SK-N-SH (cell line): ENCODE data around the gene MYL12B. TPM values are rescaled to one million over a fixed set of nuclear protein-coding genes. Genes with fewer than 3 reads are reported as not detected.

ENCODE experiments used
- CTCF ChIA-PET: fragments of 300-600, 350-600 bp; formaldehyde crosslinking; extraction: SDS; loops from one replicate; lab custom pipeline; 2021; lab: Yijun Ruan, JAX
- POLR2A ChIA-PET: fragments of 350-600 bp; sonication (Branson Sonifier 250); formaldehyde crosslinking; extraction: SDS; loops from one replicate; lab custom pipeline; 2020; ENCODE audit warnings: antibody characterized with exemption, inconsistent platforms; lab: Yijun Ruan, JAX
- DNase-seq: peaks from one replicate; pipeline ENCODE4 v3.0.0; 2012
- H2AFZ ChIP-seq: fragments of 200-600 bp; sonication (generic); 2 replicates; pipeline ENCODE4 v1.8.1; 2016; ENCODE audit warnings: antibody characterized with exemption, mild to moderate bottlenecking, low read depth
- H3F3A ChIP-seq: fragments of 200-600 bp; sonication (generic); replicated peaks from 2 replicates; pipeline ENCODE3; 2016; ENCODE audit warnings: antibody characterized with exemption, mild to moderate bottlenecking; ENCODE audit not compliant: insufficient read depth
- H3K27ac ChIP-seq, 2 experiments: fragments of 200-500 bp in 1 of 2; fragments of 200-600 bp in 1 of 2; sonication (Bioruptor generic) in 1 of 2; sonication (generic), shearing (Covaris generic) in 1 of 2; 2 replicates each; pipeline versions ENCODE4 v1.5.1 to v1.6.1; 2014 to 2016; ENCODE audit warnings: low read depth in 2 of 2, inconsistent platforms in 1 of 2, low read length in 1 of 2, mild to moderate bottlenecking in 1 of 2, mixed read lengths in 1 of 2
- H3K27me3 ChIP-seq: fragments of 200-600 bp; sonication (generic), shearing (Covaris generic); 2 replicates; pipeline ENCODE4 v1.6.1; 2016; ENCODE audit warnings: mixed run types; ENCODE audit not compliant: insufficient read depth
- H3K36me3 ChIP-seq, 2 experiments: fragments of 200-500 bp in 1 of 2; fragments of 200-600 bp in 1 of 2; sonication (Bioruptor generic) in 1 of 2; sonication (generic) in 1 of 2; replicated peaks in 1 of 2; 2 replicates each; pipeline versions ENCODE3 to v1.5.1; 2014 to 2016; ENCODE audit warnings: low read length in 1 of 2, mild to moderate bottlenecking in 1 of 2; ENCODE audit not compliant: insufficient read depth in 2 of 2, control insufficient read depth in 1 of 2
- H3K4me1 ChIP-seq, 2 experiments: fragments of 200-500 bp in 1 of 2; fragments of 200-600 bp in 1 of 2; sonication (Bioruptor generic) in 1 of 2; sonication (generic), shearing (Covaris generic) in 1 of 2; 2 replicates each; pipeline versions ENCODE4 v1.5.1 to v1.6.1; 2014 to 2016; ENCODE audit warnings: low read depth in 1 of 2, low read length in 1 of 2, mixed run types in 1 of 2; ENCODE audit not compliant: insufficient read depth in 2 of 2, control insufficient read depth in 1 of 2
- H3K4me2 ChIP-seq: fragments of 200-600 bp; sonication (generic), shearing (Covaris generic); 2 replicates; pipeline ENCODE4 v1.6.1; 2017; ENCODE audit warnings: mixed run types
- H3K4me3 ChIP-seq, 2 experiments: fragments of 200-500 bp in 1 of 2; fragments of 200-600 bp in 1 of 2; sonication (Bioruptor generic) in 1 of 2; sonication (generic), shearing (Covaris generic) in 1 of 2; 2 replicates each; pipeline versions ENCODE4 v1.5.1 to v1.8.1; 2014 to 2016; ENCODE audit warnings: low read depth in 2 of 2, inconsistent platforms in 1 of 2, low read length in 1 of 2, mild to moderate bottlenecking in 1 of 2, mixed read lengths in 1 of 2, moderate library complexity in 1 of 2
- H3K79me2 ChIP-seq: fragments of 200-600 bp; sonication (generic); 2 replicates; pipeline ENCODE4 v1.8.1; 2017; ENCODE audit warnings: mild to moderate bottlenecking; ENCODE audit not compliant: insufficient read depth
- H3K9ac ChIP-seq: fragments of 200-600 bp; sonication (generic); 2 replicates; pipeline ENCODE4 v1.6.1; 2017; ENCODE audit warnings: mixed run types
- H3K9me2 ChIP-seq: fragments of 200-600 bp; sonication (generic); 2 replicates; pipeline ENCODE4 v1.6.1; 2017; ENCODE audit warnings: mixed run types
- H3K9me3 ChIP-seq: fragments of 200-600 bp; sonication (generic); 2 replicates; pipeline ENCODE4 v1.6.1; 2017; ENCODE audit warnings: mixed run types, mild to moderate bottlenecking, moderate library complexity
- H4K20me1 ChIP-seq: fragments of 200-600 bp; sonication (generic); 2 replicates; pipeline ENCODE4 v1.6.1; 2017; ENCODE audit warnings: mild to moderate bottlenecking, mixed run types; ENCODE audit not compliant: insufficient read depth
- CHD2 ChIP-seq: fragments of 150-350 bp; IDR thresholded peaks from 2 replicates; pipeline ENCODE4 v1.6.1; 2018; ENCODE audit warnings: low read length; ENCODE audit not compliant: partially characterized antibody
- CTCF ChIP-seq: fragments of 200-600 bp; sonication (generic); IDR thresholded peaks from 2 replicates; pipeline ENCODE4 v1.6.1; 2017; ENCODE audit warnings: antibody characterized with exemption, mild to moderate bottlenecking, moderate library complexity
- EZH2phosphoT487 ChIP-seq: fragments of 200-600 bp; sonication (generic); IDR thresholded peaks from 2 replicates; pipeline ENCODE4 v1.6.1; 2017; ENCODE audit warnings: low read depth, mixed run types, mild to moderate bottlenecking, antibody characterized with exemption, moderate library complexity, borderline replicate concordance
- FOXJ3 ChIP-seq: sonication (generic); formaldehyde crosslinking; IDR thresholded peaks from 2 replicates; pipeline ENCODE4 v1.5.1; 2020; ENCODE audit warnings: mild to moderate bottlenecking, missing genetic modification reagents
- FOXM1 ChIP-seq: IDR thresholded peaks from 2 replicates; pipeline ENCODE4 v1.4.0; 2012; ENCODE audit warnings: low read depth, mild to moderate bottlenecking
- IRF3 ChIP-seq: fragments of 150-350 bp; IDR thresholded peaks from 2 replicates; pipeline ENCODE4 v1.6.1; 2016; ENCODE audit warnings: mild to moderate bottlenecking, low read depth, low read length
- JUND ChIP-seq: IDR thresholded peaks from 2 replicates; pipeline ENCODE4 v1.4.0; 2012
- MAX ChIP-seq: IDR thresholded peaks from 2 replicates; pipeline ENCODE4 v1.4.0; 2012; ENCODE audit warnings: low read depth
- MXI1 ChIP-seq: IDR thresholded peaks from 2 replicates; pipeline ENCODE4 v1.6.1; 2012; ENCODE audit warnings: mild to moderate bottlenecking, low read depth, low read length, improper control_type of control experiment
- PBX3 ChIP-seq: IDR thresholded peaks from 2 replicates; pipeline ENCODE4; 2012
- POLR2AphosphoS5 ChIP-seq: IDR thresholded peaks from 2 replicates; pipeline ENCODE4 v1.6.1; 2012; ENCODE audit warnings: low read depth, low read length
- REST ChIP-seq: IDR thresholded peaks from 2 replicates; pipeline ENCODE4 v1.6.1; 2012; ENCODE audit warnings: mild to moderate bottlenecking, low read depth, low read length, moderate library complexity
- SIN3A ChIP-seq: IDR thresholded peaks from 2 replicates; pipeline ENCODE4 v1.6.1; 2012; ENCODE audit warnings: low read depth, mild to moderate bottlenecking, low read length, moderate library complexity, borderline replicate concordance
- SMC3 ChIP-seq: IDR thresholded peaks from 2 replicates; pipeline ENCODE4 v1.6.1; 2012; ENCODE audit warnings: low read depth, low read length, improper control_type of control experiment
- TCF12 ChIP-seq: IDR thresholded peaks from 2 replicates; pipeline ENCODE4 v1.4.0; 2012
- USF2 ChIP-seq: fragments of 150-350 bp; IDR thresholded peaks from 2 replicates; pipeline ENCODE4 v1.6.1; 2017; ENCODE audit warnings: antibody characterized with exemption, low read length, low read depth, borderline replicate concordance
- YY1 ChIP-seq: IDR thresholded peaks from 2 replicates; pipeline ENCODE4 v1.4.0; 2012; ENCODE audit warnings: low read depth, mild to moderate bottlenecking
- WGBS: methylation state at CpG from one replicate; pipeline ENCODE4 v1.1.6; 2017; ENCODE audit warnings: low lambda C conversion rate; 5-methylcytosine and 5-hydroxymethylcytosine counted together
- polyA plus RNA-seq, 3 experiments: library from polyadenylated mRNA; depleted of rRNA; stranded (reverse); fragments of >200 nt; gene quantifications; 2 replicates each; pipeline ENCODE4 v1.2.3, GENCODE V29; 2012
- TF ChIP-seq, protein P1 (sequence below): IDR thresholded peaks from 2 replicates; pipeline ENCODE4 v1.4.0; 2012; ENCODE audit warnings: low read depth, borderline replicate concordance

The MYL12B gene
- polyA plus RNA-seq, 1 of the 3 experiments (the other 2 are of a cell fraction), result 555 TPM

DNA sequence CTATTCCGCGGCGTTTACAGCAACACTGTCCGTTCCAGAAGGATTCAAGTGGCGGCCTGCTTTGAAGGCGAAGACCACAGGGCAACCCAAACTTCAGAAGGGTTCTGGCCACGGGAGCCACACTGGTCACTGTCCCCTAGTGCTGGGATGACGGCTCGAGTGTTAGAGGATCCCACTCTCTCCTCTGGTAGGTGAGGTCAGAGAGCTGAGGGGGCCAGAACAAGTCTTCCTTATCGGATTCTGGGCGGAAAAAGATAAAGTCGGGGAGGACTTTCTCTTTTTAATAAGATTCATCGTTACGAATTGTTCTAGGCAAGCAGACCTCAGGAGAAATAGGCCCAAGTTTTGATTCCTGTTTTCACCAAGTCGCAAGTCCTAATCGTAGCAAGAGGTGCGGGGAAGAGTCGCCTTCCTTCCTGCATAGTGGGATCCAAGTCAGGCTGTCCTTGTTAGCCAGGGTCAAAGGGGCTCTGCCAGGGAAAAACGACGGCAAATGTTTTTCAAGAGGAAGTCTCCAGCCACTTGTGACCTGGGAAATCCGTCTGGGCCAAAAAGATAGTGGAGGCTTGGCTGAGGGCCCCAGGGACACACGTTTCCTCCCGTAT is 15.2 kb upstream of the MYL12B start:
- no peaks in the 10 kb centered on the region for H3K9me2 ChIP-seq
- H4K20me1 ChIP-seq, result peaks cover 12% of the 10 kb centered on the region
- 66% methylated on average over 23 of the region's 23 CpGs for WGBS
- H3K27me3 ChIP-seq, result no peaks in the 10 kb centered on the region
- H3K36me3 ChIP-seq, result peaks cover 7 to 11% of the 10 kb centered on the region in 2 experiments
- H3F3A ChIP-seq, result peaks cover 43% of the 10 kb centered on the region
- ChIA-PET CTCF (interaction anchor here (0.5 to 3.4 kb wide), 66 partner anchors 7 to 705 kb away, joined by 3 to 38 read pairs (median 5); partner anchors contain the start of genes METTL4, MYL12B, MYOM1 and NDC80), POLR2A (interaction anchor here (0.8 kb wide), 1 partner anchor 8 kb away, joined by 3 read pairs; no protein-coding TSS in a partner anchor)
- no peak for DNase-seq
- TF ChIP-seq REST (no peak), USF2 (no peak), CHD2 (no peak), SIN3A (no peak), FOXM1 (no peak), EZH2phosphoT487 (no peak), MXI1 (no peak), IRF3 (no peak), MAX (no peak), PBX3 (no peak), FOXJ3 (CRISPR knock-in tag) (no peak), JUND (no peak), TCF12 (no peak), YY1 (no peak), POLR2AphosphoS5 (no peak), CTCF (no peak), SMC3 (no peak)
- TF ChIP-seq, protein P1, sequence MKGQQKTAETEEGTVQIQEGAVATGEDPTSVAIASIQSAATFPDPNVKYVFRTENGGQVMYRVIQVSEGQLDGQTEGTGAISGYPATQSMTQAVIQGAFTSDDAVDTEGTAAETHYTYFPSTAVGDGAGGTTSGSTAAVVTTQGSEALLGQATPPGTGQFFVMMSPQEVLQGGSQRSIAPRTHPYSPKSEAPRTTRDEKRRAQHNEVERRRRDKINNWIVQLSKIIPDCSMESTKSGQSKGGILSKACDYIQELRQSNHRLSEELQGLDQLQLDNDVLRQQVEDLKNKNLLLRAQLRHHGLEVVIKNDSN, result no peak
- peaks cover 10 to 17% of the 10 kb centered on the region in 2 experiments; a peak in 3 of 4 replicates for H3K4me1 ChIP-seq
- peak overlapping the region; percentile 96 to 100 for H3K4me3 ChIP-seq
- H3K27ac ChIP-seq, result peak overlapping the region; percentile 94 to 98
- peak overlapping the region; percentile 83 for H3K4me2 ChIP-seq
- no peaks in the 10 kb centered on the region for H3K9me3 ChIP-seq
- H3K9ac ChIP-seq, result peak overlapping the region; percentile 97
- H2AFZ ChIP-seq, result peak overlapping the region; percentile 86
- peaks cover 52% of the 10 kb centered on the region for H3K79me2 ChIP-seq
